ENCODE results near the gene LPCAT2.

GRCh38 chr16:55476625-55477533, 32.0 kb upstream of the LPCAT2 start:
- no peak for TF ChIP-seq CTCF (IDR thresholded peaks at IDR 0.05)
- no peak for TF ChIP-seq EZH2 (IDR thresholded peaks at IDR 0.05; ENCODE audit: borderline replicate concordance, insufficient read depth, low read depth, low read length, poor library complexity, severe bottlenecking)

Data from B cell (primary cell).